ENCODE data around the gene RNASE13.

Gene RNASE13

GRCh38 chr14:21034707-21035106 lies at the start of gene RNASE13:
Gene RNASE13 (minus strand): TSS chr14:21034807. CDS start chr14:21034288, 519 bp downstream.
- no peak for DNase-seq

- DNase-seq, result no peak
Measured at GRCh38 chr14:21084396-21084795, 49.8 kb upstream of the RNASE13 start.

- no peak for DNase-seq
Measured at GRCh38 chr14:21083565-21084325, 49.1 kb upstream of the RNASE13 start.

GRCh38 chr14:21081521-21082142 lies 47.0 kb upstream of the RNASE13 start:
- no peak for DNase-seq

- no peak for DNase-seq
Measured at GRCh38 chr14:21078726-21079125, 44.1 kb upstream of the RNASE13 start.

- no peak for DNase-seq
Measured at GRCh38 chr14:21078287-21078686, 43.7 kb upstream of the RNASE13 start.

- no peak for DNase-seq
Measured at GRCh38 chr14:21077672-21078071, 43.1 kb upstream of the RNASE13 start.

GRCh38 chr14:21075719-21076437 lies 41.3 kb upstream of the RNASE13 start:
- DNase-seq, result no peak

GRCh38 chr14:21074398-21075272 lies 40.0 kb upstream of the RNASE13 start:
- no peak for DNase-seq

GRCh38 chr14:21073921-21074320 lies 39.3 kb upstream of the RNASE13 start:
- no peak for DNase-seq

- no peak for DNase-seq
Measured at GRCh38 chr14:21072781-21073339, 38.3 kb upstream of the RNASE13 start.

GRCh38 chr14:21072031-21072473 lies 37.4 kb upstream of the RNASE13 start:
- peak; percentile 63 to 83 for DNase-seq

GRCh38 chr14:21071225-21072030 lies 36.8 kb upstream of the RNASE13 start:
- peak; percentile 81 to 91 for DNase-seq

GRCh38 chr14:21070610-21071224 lies 36.1 kb upstream of the RNASE13 start:
- peak; percentile 35 to 49 for DNase-seq

- DNase-seq, result no peak
Measured at GRCh38 chr14:21070083-21070609, 35.5 kb upstream of the RNASE13 start, which contains the start of gene ARHGEF40. Gene ARHGEF40 (plus strand): TSS chr14:21070304. CDS start chr14:21070397, 93 bp downstream.

- no peak for DNase-seq
Measured at GRCh38 chr14:21069388-21070082, 34.9 kb upstream of the RNASE13 start.

- peak; percentile 47 to 75 for DNase-seq
Measured at GRCh38 chr14:21068521-21069387, 34.1 kb upstream of the RNASE13 start.

GRCh38 chr14:21066882-21067502 lies 32.4 kb upstream of the RNASE13 start:
- peak; percentile 3 to 13 for DNase-seq
